Bronchial epithelial cell (primary cell): Measurements from ENCODE around the gene L3HYPDH. TPM values are rescaled to one million over a fixed set of nuclear protein-coding genes. Genes with fewer than 3 reads are reported as not detected.

Source experiments
- DNase-seq: peaks from one replicate; pipeline ENCODE4 v3.0.0-alpha.2; 2010; ENCODE audit warnings: low read depth
- FAIRE-seq: peaks from 2 replicates; lab custom pipeline; 2011; peaks lifted over from hg19 to GRCh38; lab: Jason Lieb, UNC
- H3K27me3 ChIP-seq: 2 replicates; pipeline ENCODE4 v1.5.1; 2011; ENCODE audit warnings: low read length; ENCODE audit not compliant: control insufficient read depth, insufficient read depth
- H3K36me3 ChIP-seq: 2 replicates; pipeline ENCODE4 v1.5.1; 2011; ENCODE audit warnings: low read length; ENCODE audit not compliant: control insufficient read depth, insufficient read depth
- H3K4me3 ChIP-seq: 2 replicates; pipeline ENCODE4 v1.5.1; 2011; ENCODE audit warnings: mild to moderate bottlenecking, low read depth, low read length, control low read depth
- total RNA-seq: library from RNA; depleted of rRNA; stranded (reverse); fragments of >200 nt; gene quantifications from 2 replicates; pipeline ENCODE4 v1.2.1, GENCODE V29; 2014
- TF ChIP-seq, protein P1 (sequence below): IDR thresholded peaks from 2 replicates; pipeline ENCODE4 v1.5.1; 2011; ENCODE audit warnings: mild to moderate bottlenecking, moderate library complexity, low read length, control low read depth, inconsistent platforms; ENCODE audit not compliant: insufficient read depth, severe bottlenecking

L3HYPDH gene
- total RNA-seq, result 12.2 and 17.1 TPM in 2 replicates

DNA sequence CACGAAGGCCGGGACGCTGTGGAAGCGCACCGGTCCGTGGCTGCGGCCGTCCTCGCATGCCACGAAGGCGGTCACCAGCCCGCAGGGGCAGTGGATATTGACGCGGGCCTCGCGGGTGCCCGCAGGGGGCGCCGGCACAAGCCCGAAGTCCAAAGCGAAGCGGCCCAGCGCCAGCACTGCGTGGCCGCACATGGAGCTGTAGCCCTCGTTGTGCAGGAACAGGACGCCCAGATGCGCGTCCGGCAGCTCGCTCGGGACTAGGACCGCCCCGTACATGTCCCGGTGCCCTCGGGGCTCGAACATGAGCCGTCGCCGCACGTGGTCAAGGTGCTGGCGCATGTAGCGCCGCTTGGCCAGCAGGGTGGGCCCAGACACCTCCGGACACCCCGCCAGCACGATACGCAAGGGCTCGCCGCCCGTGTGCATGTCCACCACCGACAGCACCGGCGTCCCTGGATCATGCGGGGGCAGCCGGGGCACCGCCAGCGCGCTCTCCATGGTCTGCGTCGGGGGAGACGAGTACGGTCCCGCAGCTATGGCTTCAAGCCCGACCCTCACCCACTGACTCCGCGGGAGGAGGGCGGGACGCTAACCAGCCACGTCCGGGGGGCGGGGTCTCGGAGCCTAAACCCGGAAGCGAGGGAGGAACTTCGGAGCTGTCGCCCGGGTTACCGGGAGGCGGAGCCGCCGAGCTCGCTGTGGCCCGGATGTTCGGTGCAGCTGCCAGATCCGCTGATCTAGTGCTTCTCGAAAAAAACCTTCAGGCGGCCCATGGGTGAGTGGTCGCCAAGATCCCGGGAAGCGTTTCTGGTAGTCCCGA, at the start of gene L3HYPDH, which contains the start of gene JKAMP:
Gene L3HYPDH, minus strand, starts transcription at position 590 of the 820 bp plus-strand sequence. Its CDS starts 92 bp downstream, at position 498.
Gene JKAMP, plus strand, starts transcription at position 699 of the 820 bp plus-strand sequence. Its CDS starts 73 bp downstream, at position 772.
- H3K4me3 ChIP-seq, result peak within 1 kb of the TSS; percentile 70
- H3K27me3 ChIP-seq, result no peaks in the 10 kb centered on the region
- peak; percentile 84 for DNase-seq
- no peak for FAIRE-seq
- peaks cover 6% of the 10 kb centered on the region for H3K36me3 ChIP-seq
- TF ChIP-seq, protein P1, sequence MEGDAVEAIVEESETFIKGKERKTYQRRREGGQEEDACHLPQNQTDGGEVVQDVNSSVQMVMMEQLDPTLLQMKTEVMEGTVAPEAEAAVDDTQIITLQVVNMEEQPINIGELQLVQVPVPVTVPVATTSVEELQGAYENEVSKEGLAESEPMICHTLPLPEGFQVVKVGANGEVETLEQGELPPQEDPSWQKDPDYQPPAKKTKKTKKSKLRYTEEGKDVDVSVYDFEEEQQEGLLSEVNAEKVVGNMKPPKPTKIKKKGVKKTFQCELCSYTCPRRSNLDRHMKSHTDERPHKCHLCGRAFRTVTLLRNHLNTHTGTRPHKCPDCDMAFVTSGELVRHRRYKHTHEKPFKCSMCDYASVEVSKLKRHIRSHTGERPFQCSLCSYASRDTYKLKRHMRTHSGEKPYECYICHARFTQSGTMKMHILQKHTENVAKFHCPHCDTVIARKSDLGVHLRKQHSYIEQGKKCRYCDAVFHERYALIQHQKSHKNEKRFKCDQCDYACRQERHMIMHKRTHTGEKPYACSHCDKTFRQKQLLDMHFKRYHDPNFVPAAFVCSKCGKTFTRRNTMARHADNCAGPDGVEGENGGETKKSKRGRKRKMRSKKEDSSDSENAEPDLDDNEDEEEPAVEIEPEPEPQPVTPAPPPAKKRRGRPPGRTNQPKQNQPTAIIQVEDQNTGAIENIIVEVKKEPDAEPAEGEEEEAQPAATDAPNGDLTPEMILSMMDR, result peak; percentile 75

DNA sequence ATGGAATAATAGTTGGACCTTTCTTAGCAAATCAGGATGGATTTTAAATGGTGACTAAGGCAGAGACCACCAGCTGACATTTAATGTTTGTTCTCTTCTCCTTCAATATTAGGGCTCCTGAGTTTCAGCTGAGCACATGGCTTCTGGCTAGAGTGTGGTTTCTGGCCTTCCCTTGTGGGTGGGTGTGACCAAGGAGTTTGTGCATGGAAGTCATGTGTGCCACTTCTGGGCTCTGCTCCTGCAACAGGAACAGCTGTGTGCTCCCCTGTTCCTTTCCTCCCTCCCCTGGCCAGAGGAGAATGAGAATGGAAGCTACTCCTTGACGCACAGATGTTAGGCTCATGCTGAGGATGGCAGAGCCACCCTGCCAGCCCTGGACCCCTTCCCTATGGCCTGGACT, 48.2 kb upstream of the L3HYPDH start:
- FAIRE-seq, result no peak

DNA sequence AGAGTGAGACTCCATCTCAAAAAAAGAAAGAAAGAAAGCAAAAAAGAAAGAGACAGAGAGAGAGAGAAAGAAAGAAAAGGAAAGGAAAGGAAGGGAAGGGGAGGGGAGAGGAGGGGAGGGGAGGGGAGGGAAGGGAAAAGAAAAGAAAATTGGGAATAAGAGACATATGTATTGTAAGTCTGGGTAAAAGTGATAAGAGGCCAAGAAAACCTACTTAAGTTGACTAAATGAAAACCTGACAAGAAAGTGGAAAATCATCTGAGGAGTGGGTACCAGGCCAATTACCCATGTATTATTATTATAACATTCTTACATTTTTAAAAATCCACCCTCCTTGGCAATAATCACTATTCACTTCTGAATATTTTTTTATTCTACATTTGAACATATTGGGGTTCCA, 46.1 kb upstream of the L3HYPDH start:
- TF ChIP-seq, protein P1, result no peak
- no peak overlapping the region for H3K4me3 ChIP-seq
- H3K27me3 ChIP-seq, result no peaks in the 10 kb centered on the region
- H3K36me3 ChIP-seq, result no peaks in the 10 kb centered on the region
- FAIRE-seq, result no peak
- DNase-seq, result no peak

More for the DNA sequence above, 48.2 kb upstream of the L3HYPDH start:
- H3K36me3 ChIP-seq, result no peaks in the 10 kb centered on the region
- DNase-seq, result no peak
- no peak overlapping the region for H3K4me3 ChIP-seq
- TF ChIP-seq, protein P1, result no peak
- H3K27me3 ChIP-seq, result no peaks in the 10 kb centered on the region

DNA sequence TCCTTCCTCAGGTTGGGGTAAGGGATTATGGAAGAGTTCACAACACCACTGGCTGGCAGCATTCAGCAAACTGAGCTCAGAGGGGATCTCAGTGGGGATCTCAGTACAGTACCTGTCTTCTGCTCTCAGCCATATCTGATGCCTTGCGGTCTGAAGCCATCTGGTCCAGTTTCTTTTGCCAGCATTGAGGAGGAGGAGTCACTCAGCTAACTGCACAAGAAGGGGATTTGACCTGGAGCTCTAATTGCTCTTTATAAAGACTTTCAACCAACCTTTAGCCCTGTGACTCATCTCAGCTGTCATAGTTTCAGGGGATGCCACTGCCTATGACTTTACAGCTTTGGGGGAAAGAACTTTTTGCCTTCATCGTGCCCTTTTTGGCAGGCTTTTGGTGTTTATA, 45.0 kb upstream of the L3HYPDH start:
- Histone ChIP-seq H3K36me3 (no peaks in the 10 kb centered on the region), H3K4me3 (no peak overlapping the region), H3K27me3 (no peaks in the 10 kb centered on the region)
- no peak for DNase-seq
- FAIRE-seq, result peak; percentile 82
- TF ChIP-seq, protein P1, result no peak

DNA sequence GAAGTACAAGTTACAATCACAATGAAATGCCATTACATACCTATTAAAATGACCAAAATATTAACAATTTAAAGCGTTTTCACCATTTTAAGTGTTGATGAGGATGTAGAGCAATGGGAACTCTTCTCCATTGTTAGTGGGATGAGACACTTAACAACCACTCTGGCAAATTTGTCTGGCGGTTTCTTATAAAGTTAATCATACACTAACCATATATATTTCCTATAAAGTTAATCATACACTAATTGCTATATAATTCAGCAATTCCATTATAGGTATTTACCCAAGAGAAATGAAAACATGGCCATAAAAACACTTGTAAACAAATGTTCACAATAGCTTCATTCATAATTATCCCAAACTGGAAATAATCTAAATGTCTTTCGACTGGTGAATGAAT, 36.0 kb upstream of the L3HYPDH start:
- H3K4me3 ChIP-seq, result no peak overlapping the region
- no peaks in the 10 kb centered on the region for H3K36me3 ChIP-seq
- TF ChIP-seq, protein P1, result no peak
- FAIRE-seq (no peak), DNase-seq (no peak)
- no peaks in the 10 kb centered on the region for H3K27me3 ChIP-seq
